HEK293 (cell line): ENCODE measurements around the gene NOXRED1.

Source experiments
- CTCF ChIP-seq: fragments of 450-650 bp; formaldehyde crosslinking; IDR thresholded peaks from 2 replicates; pipeline ENCODE4 v1.5.1; 2016; ENCODE audit warnings: missing biosample characterization, missing genetic modification characterization
- HIC1 ChIP-seq: fragments of 450-650 bp; formaldehyde crosslinking; IDR thresholded peaks from 2 replicates; pipeline ENCODE4 v1.5.1; 2016; ENCODE audit warnings: missing biosample characterization, missing genetic modification characterization
- HOXA7 ChIP-seq: sonication (generic); formaldehyde crosslinking; IDR thresholded peaks from 2 replicates; pipeline ENCODE4 v1.8.1; 2022; ENCODE audit warnings: missing genetic modification reagents, borderline replicate concordance
- IKZF3 ChIP-seq: fragments of 450-650 bp; IDR thresholded peaks from 2 replicates; pipeline ENCODE4 v1.5.0; 2018; ENCODE audit warnings: missing biosample characterization, mild to moderate bottlenecking, missing genetic modification characterization, moderate library complexity
- SCRT1 ChIP-seq: fragments of 450-650 bp; formaldehyde crosslinking; IDR thresholded peaks from 2 replicates; pipeline ENCODE4 v1.5.1; 2016; ENCODE audit warnings: missing biosample characterization, missing genetic modification characterization, borderline replicate concordance
- SCRT2 ChIP-seq: fragments of 450-650 bp; formaldehyde crosslinking; IDR thresholded peaks from 2 replicates; pipeline ENCODE4 v1.5.1; 2016; ENCODE audit warnings: missing biosample characterization, missing genetic modification characterization
- YY1 ChIP-seq: fragments of 450-650 bp; formaldehyde crosslinking; IDR thresholded peaks from 2 replicates; pipeline ENCODE4 v1.5.1; 2018; ENCODE audit warnings: missing biosample characterization, missing genetic modification characterization
- ZNF10 ChIP-seq: fragments of 450-650 bp; formaldehyde crosslinking; IDR thresholded peaks from 2 replicates; pipeline ENCODE4 v1.5.1; 2017; ENCODE audit warnings: missing biosample characterization, missing genetic modification characterization
- ZNF138 ChIP-seq: fragments of 450-650 bp; formaldehyde crosslinking; IDR thresholded peaks from 2 replicates; pipeline ENCODE4 v1.5.1; 2016; ENCODE audit warnings: missing biosample characterization, missing genetic modification characterization, borderline replicate concordance
- ZNF341 ChIP-seq: fragments of 450-650 bp; formaldehyde crosslinking; IDR thresholded peaks from 2 replicates; pipeline ENCODE4; 2016; ENCODE audit warnings: low read depth, missing biosample characterization, missing genetic modification characterization
- ZNF501 ChIP-seq: fragments of 450-650 bp; formaldehyde crosslinking; IDR thresholded peaks from 2 replicates; pipeline ENCODE4 v1.5.1; 2016; ENCODE audit warnings: missing biosample characterization, missing genetic modification characterization
- ZNF792 ChIP-seq: fragments of 450-650 bp; formaldehyde crosslinking; IDR thresholded peaks from 2 replicates; pipeline ENCODE4 v1.5.1; 2016; ENCODE audit warnings: missing biosample characterization, missing genetic modification characterization
- ZSCAN18 ChIP-seq: fragments of 450-650 bp; formaldehyde crosslinking; IDR thresholded peaks from 2 replicates; pipeline ENCODE4 v1.5.1; 2016; ENCODE audit warnings: missing biosample characterization, missing genetic modification characterization

GRCh38 chr14:77359626-77360025, 63.7 kb downstream of the NOXRED1 start:
- TF ChIP-seq IKZF3 (tag by site-specific recombination) (no peak), CTCF (tag by site-specific recombination) (no peak), ZSCAN18 (tag by site-specific recombination) (no peak), YY1 (tag by site-specific recombination) (no peak), ZNF501 (tag by site-specific recombination) (no peak), SCRT2 (tag by site-specific recombination) (no peak), ZNF10 (tag by site-specific recombination) (no peak), SCRT1 (tag by site-specific recombination) (no peak), ZNF138 (tag by site-specific recombination) (no peak), ZNF341 (tag by site-specific recombination) (no peak), ZNF792 (no peak), HOXA7 (CRISPR knock-in tag) (no peak), HIC1 (tag by site-specific recombination) (no peak)
